Regular cardiac myocyte (primary cell): ENCODE results near the gene ZNF232. TPM values are rescaled to one million over a fixed set of nuclear protein-coding genes. Genes with fewer than 3 reads are reported as not detected.

Experiments
- total RNA-seq: library from RNA; depleted of rRNA; stranded (reverse); fragments of >200 nt; gene quantifications from 2 replicates; pipeline ENCODE4 v1.2.3, GENCODE V29; 2014

Gene ZNF232
- 6.3 and 6.5 TPM in 2 replicates for total RNA-seq

GRCh38 chr17:5111402-5112204 lies at the start of gene ZNF232:
ZNF232 (minus strand) TSS chr17:5111878; CDS start chr17:5111822, 56 bp downstream.

GRCh38 chr17:5115673-5116651 lies 4.3 kb upstream of the ZNF232 start, which contains the start of gene USP6:
USP6 (plus strand) TSS chr17:5116032; CDS start chr17:5130368, 14,336 bp downstream.

GRCh38 chr17:5078106-5079028 lies 33.3 kb downstream of the ZNF232 start, which contains the start of gene ZFP3:
ZFP3 (plus strand) TSS chr17:5078467; CDS start chr17:5091505, 13,038 bp downstream.

Other genes with a start within 250 kb of the ZNF232 start
- 2.5 and 5.9 TPM in 2 replicates for gene C17orf107, start 212.3 kb downstream of the ZNF232 start, total RNA-seq
- gene CHRNE, start 208.8 kb downstream of the ZNF232 start, total RNA-seq: 0.19 and 0.56 TPM in 2 replicates
- gene GP1BA, start 179.6 kb downstream of the ZNF232 start, total RNA-seq: not detected in 2 replicates
- 50.2 and 74.0 TPM in 2 replicates for gene SLC25A11, start 171.8 kb downstream of the ZNF232 start, total RNA-seq
- gene RNF167, start 171.6 kb downstream of the ZNF232 start, total RNA-seq: 15.5 and 40.6 TPM in 2 replicates
- 295 and 524 TPM in 2 replicates for gene PFN1, start 163.3 kb downstream of the ZNF232 start, total RNA-seq
- gene ENO3, start 160.8 kb downstream of the ZNF232 start, total RNA-seq: 3.4 and 3.5 TPM in 2 replicates
- 35.0 and 63.8 TPM in 2 replicates for gene SPAG7, start 144.1 kb downstream of the ZNF232 start, total RNA-seq
- gene CAMTA2, start 124.2 kb downstream of the ZNF232 start, total RNA-seq: 2.9 and 3.4 TPM in 2 replicates
- 0.19 and 0.28 TPM in 2 replicates for gene INCA1, start 114.4 kb downstream of the ZNF232 start, total RNA-seq
- 67.7 and 90.5 TPM in 2 replicates for gene KIF1C, start 113.9 kb downstream of the ZNF232 start, total RNA-seq
- 0.28 TPM in 1 of 2 replicates, not detected in the other for gene SLC52A1, start 76.5 kb downstream of the ZNF232 start, total RNA-seq
- gene ZFP3, start 33.4 kb downstream of the ZNF232 start, total RNA-seq: 1.7 and 2.0 TPM in 2 replicates
- gene USP6, start 4.2 kb upstream of the ZNF232 start, total RNA-seq: under 0.01 TPM in 1 of 2 replicates, not detected in the other
- gene ZNF594, start 80.0 kb upstream of the ZNF232 start, total RNA-seq: 8.2 and 12.1 TPM in 2 replicates
- gene SCIMP, start 123.0 kb upstream of the ZNF232 start, total RNA-seq: not detected in 2 replicates
- gene RABEP1, start 170.4 kb upstream of the ZNF232 start, total RNA-seq: 49.3 and 54.4 TPM in 2 replicates